NT2/D1 (cell line): Measurements from ENCODE around the gene ANKRD50.
A peak's percentile ranks its signal among the peaks of the same experiment; 100 is the strongest.

Experiments
- DNase-seq: peaks from one replicate; pipeline ENCODE4 v3.0.0-alpha.2; 2011; ENCODE audit warnings: low read depth, low spot score
- H3K27me3 ChIP-seq: 2 replicates; pipeline ENCODE4 v1.6.0; 2011; ENCODE audit warnings: mild to moderate bottlenecking; ENCODE audit not compliant: insufficient read length, insufficient read depth
- H3K36me3 ChIP-seq: 2 replicates; pipeline ENCODE4 v1.6.1; 2011; ENCODE audit warnings: mild to moderate bottlenecking, low read length, mixed read lengths; ENCODE audit not compliant: insufficient read depth, insufficient read length
- H3K4me1 ChIP-seq: 2 replicates; pipeline ENCODE4 v1.5.1; 2011; ENCODE audit not compliant: insufficient read depth, insufficient read length
- H3K4me3 ChIP-seq: 2 replicates; pipeline ENCODE4 v1.5.1; 2011; ENCODE audit warnings: low read depth; ENCODE audit not compliant: insufficient read length
- H3K9ac ChIP-seq: 2 replicates; pipeline ENCODE4 v1.6.0; 2011; ENCODE audit warnings: low read depth; ENCODE audit not compliant: insufficient read length
- H3K9me3 ChIP-seq: 2 replicates; pipeline ENCODE4 v1.5.1; 2011; ENCODE audit warnings: mild to moderate bottlenecking, low read length; ENCODE audit not compliant: insufficient read depth
- SUZ12 ChIP-seq: IDR thresholded peaks from 2 replicates; pipeline ENCODE4 v1.6.1; 2011; ENCODE audit not compliant: insufficient read length, insufficient read depth; ENCODE audit errors: extremely low read depth
- YY1 ChIP-seq: IDR thresholded peaks from 2 replicates; pipeline ENCODE4 v1.6.1; 2011; ENCODE audit not compliant: insufficient read length, insufficient read depth
- ZNF274 ChIP-seq: IDR thresholded peaks from 2 replicates; pipeline ENCODE4 v1.6.1; 2011; ENCODE audit warnings: mild to moderate bottlenecking, low read depth, low read length

The ANKRD50 gene

GRCh38 chr4:124632439-124632838 is 80.1 kb downstream of the ANKRD50 start:
- Histone ChIP-seq H3K27me3 (no peaks in the 10 kb centered on the region), H3K4me1 (no peaks in the 10 kb centered on the region), H3K9me3 (no peaks in the 10 kb centered on the region), H3K36me3 (no peaks in the 10 kb centered on the region), H3K4me3 (no peak overlapping the region), H3K9ac (no peak overlapping the region)
- TF ChIP-seq ZNF274 (no peak), SUZ12 (no peak), YY1 (no peak)
- DNase-seq, result no peak

GRCh38 chr4:124631760-124632159 is 80.8 kb downstream of the ANKRD50 start:
- H3K27me3 ChIP-seq, result no peaks in the 10 kb centered on the region
- no peak overlapping the region for H3K9ac ChIP-seq
- no peaks in the 10 kb centered on the region for H3K36me3 ChIP-seq
- DNase-seq, result peak; percentile 25
- TF ChIP-seq ZNF274 (no peak), SUZ12 (no peak), YY1 (no peak)
- no peak overlapping the region for H3K4me3 ChIP-seq
- H3K9me3 ChIP-seq, result no peaks in the 10 kb centered on the region
- H3K4me1 ChIP-seq, result no peaks in the 10 kb centered on the region

- H3K4me3 ChIP-seq, result no peak overlapping the region
- TF ChIP-seq YY1, result no peak
- no peak for TF ChIP-seq ZNF274
- no peak for TF ChIP-seq SUZ12
- no peaks in the 10 kb centered on the region for H3K9me3 ChIP-seq
- no peaks in the 10 kb centered on the region for H3K27me3 ChIP-seq
- H3K4me1 ChIP-seq, result no peaks in the 10 kb centered on the region
- no peak overlapping the region for H3K9ac ChIP-seq
- no peak for DNase-seq
- H3K36me3 ChIP-seq, result no peaks in the 10 kb centered on the region
Measured at GRCh38 chr4:124629681-124630080, 82.9 kb downstream of the ANKRD50 start.
